Mammary epithelial cell (primary cell): ENCODE data around the gene SEC14L3.

Experiments
- CTCF ChIP-seq, 2 donors: IDR thresholded peaks in 1 of 2; conservative IDR thresholded peaks in 1 of 2; 2 replicates each; pipeline ENCODE4 v1.5.1; 2011 to 2012; ENCODE audit warnings: inconsistent platforms in 2 of 2, low read length in 2 of 2, mild to moderate bottlenecking in 2 of 2, control low read depth in 1 of 2, low read depth in 1 of 2; ENCODE audit not compliant: insufficient read depth in 1 of 2; ENCODE audit errors: extremely low read depth in 1 of 2
- EZH2 ChIP-seq: IDR thresholded peaks from 2 replicates; pipeline ENCODE4 v1.6.1; 2012; ENCODE audit warnings: low read length, inconsistent platforms, borderline replicate concordance

GRCh38 chr22:30421695-30422480 is 49.9 kb downstream of the SEC14L3 start:
- TF ChIP-seq CTCF (conservative IDR thresholded peaks at IDR 0.05 in 1 of 2, IDR thresholded peaks at IDR 0.05 in 1 of 2; ENCODE audit: extremely low read depth in 1 of 2, insufficient read depth in 1 of 2, low read depth in 1 of 2, low read length in 2 of 2) (no peak), EZH2 (no peak)
